Measurements from ENCODE around the gene OAT. TPM values are rescaled to one million over a fixed set of nuclear protein-coding genes. Genes with fewer than 3 reads are reported as not detected.
A peak's percentile ranks its signal among the peaks of the same experiment; 100 is the strongest.

OAT gene
- total RNA-seq, 1 donor from 2014 or later: 56.7 TPM

DNA sequence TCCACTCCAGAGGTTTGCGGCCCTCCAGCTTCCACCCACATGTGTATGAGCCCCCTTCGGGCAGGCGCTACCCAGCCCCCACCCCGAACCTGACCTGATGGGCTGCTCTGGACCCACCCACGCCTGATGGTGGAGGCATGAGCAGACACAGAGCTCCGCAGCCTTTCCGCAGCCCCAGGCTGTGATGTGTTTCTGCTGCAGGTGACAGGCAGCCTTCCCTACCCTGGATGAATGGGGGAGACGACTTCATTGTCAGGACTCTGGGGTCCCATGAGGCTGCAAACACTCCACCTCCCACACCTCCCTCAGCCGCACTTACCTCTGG is 61.2 kb downstream of the OAT start:
- Histone ChIP-seq H4K20me1 (ENCODE audit: low read depth) (no peaks in the 10 kb centered on the region), H3K27me3 (no peaks in the 10 kb centered on the region), H3K9ac (no peak overlapping the region), H3K4me3 (no peak overlapping the region), H2AFZ (replicated peaks) (no peak overlapping the region), H3K9me3 (ENCODE audit: low read depth) (no peaks in the 10 kb centered on the region), H3K4me2 (no peak overlapping the region), H3F3A (ENCODE audit: low read depth) (peaks cover 12% of the 10 kb centered on the region), H3K36me3 (no peaks in the 10 kb centered on the region), H3K79me2 (ENCODE audit: low read depth) (no peaks in the 10 kb centered on the region), H3K4me1 (peaks cover 20% of the 10 kb centered on the region), H3K27ac (no peak overlapping the region)
- Mint-ChIP-seq H3K36me3 (no peaks in the 10 kb centered on the region), H3K9me3 (peaks cover 2% of the 10 kb centered on the region), H3K4me3 (no peak overlapping the region), H3K27ac (peak overlapping the region; percentile 29), H3K27me3 (ENCODE audit: insufficient read depth, low read depth) (peaks cover 3% of the 10 kb centered on the region), H3K4me1 (peaks cover 24% of the 10 kb centered on the region)
- no peak for DNase-seq (ENCODE audit: low spot score)
- TF ChIP-seq EZH2 (IDR thresholded peaks at IDR 0.05) (no peak), EZH2phosphoT487 (IDR thresholded peaks at IDR 0.05) (no peak)
- TF ChIP-seq, protein P1, sequence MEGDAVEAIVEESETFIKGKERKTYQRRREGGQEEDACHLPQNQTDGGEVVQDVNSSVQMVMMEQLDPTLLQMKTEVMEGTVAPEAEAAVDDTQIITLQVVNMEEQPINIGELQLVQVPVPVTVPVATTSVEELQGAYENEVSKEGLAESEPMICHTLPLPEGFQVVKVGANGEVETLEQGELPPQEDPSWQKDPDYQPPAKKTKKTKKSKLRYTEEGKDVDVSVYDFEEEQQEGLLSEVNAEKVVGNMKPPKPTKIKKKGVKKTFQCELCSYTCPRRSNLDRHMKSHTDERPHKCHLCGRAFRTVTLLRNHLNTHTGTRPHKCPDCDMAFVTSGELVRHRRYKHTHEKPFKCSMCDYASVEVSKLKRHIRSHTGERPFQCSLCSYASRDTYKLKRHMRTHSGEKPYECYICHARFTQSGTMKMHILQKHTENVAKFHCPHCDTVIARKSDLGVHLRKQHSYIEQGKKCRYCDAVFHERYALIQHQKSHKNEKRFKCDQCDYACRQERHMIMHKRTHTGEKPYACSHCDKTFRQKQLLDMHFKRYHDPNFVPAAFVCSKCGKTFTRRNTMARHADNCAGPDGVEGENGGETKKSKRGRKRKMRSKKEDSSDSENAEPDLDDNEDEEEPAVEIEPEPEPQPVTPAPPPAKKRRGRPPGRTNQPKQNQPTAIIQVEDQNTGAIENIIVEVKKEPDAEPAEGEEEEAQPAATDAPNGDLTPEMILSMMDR (IDR thresholded peaks at IDR 0.05): no peak

DNA sequence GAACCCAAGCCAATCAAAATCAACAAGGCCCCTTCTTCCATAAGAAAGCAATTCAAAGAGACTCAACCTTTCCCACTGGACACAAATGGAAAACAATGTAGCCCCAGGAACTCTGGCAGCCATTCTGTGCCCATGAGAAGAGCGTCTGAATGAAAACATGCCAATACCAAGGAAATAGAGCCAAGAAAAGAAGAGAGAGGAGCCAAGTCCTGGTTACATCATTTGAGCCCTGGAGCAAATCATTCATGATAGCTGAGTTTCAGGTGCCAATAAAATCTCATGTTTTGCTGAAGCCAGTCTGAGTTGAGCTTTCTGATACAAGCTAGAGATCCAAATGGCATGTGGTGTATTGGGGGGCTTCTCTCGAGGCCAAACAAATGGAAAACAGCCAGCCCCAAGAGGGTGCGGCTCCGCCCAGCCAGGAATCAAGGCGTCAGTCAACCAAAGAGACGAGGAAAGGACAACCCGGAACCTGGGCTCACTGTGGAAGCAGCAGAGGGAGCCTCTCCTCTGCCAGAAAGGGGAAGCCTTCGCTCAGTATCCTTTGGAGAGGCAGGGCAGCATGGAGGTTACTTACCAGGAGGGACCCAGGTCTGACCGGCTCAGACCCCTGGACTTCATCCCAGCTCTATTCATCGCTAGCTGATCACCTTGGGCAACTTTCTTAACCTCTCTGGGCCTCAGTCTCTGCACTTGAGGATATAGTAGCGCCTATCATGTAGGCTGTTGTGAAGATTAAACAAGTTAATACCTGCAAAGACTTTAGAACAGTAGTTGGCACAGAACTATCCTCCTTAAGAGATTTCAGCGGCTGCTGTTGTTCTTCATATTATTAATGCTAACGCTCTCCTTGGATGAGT is 61.8 kb downstream of the OAT start:
- peak overlapping the region; percentile 29 for H3K27ac Mint-ChIP-seq
- no peaks in the 10 kb centered on the region for H3K9me3 ChIP-seq (ENCODE audit: low read depth)
- H3K9me3 Mint-ChIP-seq: peaks cover 2% of the 10 kb centered on the region
- H3K4me2 ChIP-seq: no peak overlapping the region
- no peak for DNase-seq (ENCODE audit: low spot score)
- H2AFZ ChIP-seq (replicated peaks): peak overlapping the region; percentile 2
- TF ChIP-seq, protein P1 (IDR thresholded peaks at IDR 0.05): no peak
- TF ChIP-seq EZH2 (IDR thresholded peaks at IDR 0.05) (no peak), EZH2phosphoT487 (IDR thresholded peaks at IDR 0.05) (no peak)
- H3K27me3 ChIP-seq: no peaks in the 10 kb centered on the region
- H3K9ac ChIP-seq: no peak overlapping the region
- peaks cover 3% of the 10 kb centered on the region for H3K27me3 Mint-ChIP-seq (ENCODE audit: insufficient read depth, low read depth)
- H3K4me3 Mint-ChIP-seq: no peak overlapping the region
- no peak overlapping the region for H3K4me3 ChIP-seq
- no peak overlapping the region for H3K27ac ChIP-seq
- H3K36me3 Mint-ChIP-seq: no peaks in the 10 kb centered on the region
- no peaks in the 10 kb centered on the region for H4K20me1 ChIP-seq (ENCODE audit: low read depth)
- no peaks in the 10 kb centered on the region for H3K79me2 ChIP-seq (ENCODE audit: low read depth)
- H3K4me1 Mint-ChIP-seq: peaks cover 26% of the 10 kb centered on the region
- peaks cover 20% of the 10 kb centered on the region for H3K4me1 ChIP-seq
- H3K36me3 ChIP-seq: no peaks in the 10 kb centered on the region
- peaks cover 12% of the 10 kb centered on the region for H3F3A ChIP-seq (ENCODE audit: low read depth)

DNA sequence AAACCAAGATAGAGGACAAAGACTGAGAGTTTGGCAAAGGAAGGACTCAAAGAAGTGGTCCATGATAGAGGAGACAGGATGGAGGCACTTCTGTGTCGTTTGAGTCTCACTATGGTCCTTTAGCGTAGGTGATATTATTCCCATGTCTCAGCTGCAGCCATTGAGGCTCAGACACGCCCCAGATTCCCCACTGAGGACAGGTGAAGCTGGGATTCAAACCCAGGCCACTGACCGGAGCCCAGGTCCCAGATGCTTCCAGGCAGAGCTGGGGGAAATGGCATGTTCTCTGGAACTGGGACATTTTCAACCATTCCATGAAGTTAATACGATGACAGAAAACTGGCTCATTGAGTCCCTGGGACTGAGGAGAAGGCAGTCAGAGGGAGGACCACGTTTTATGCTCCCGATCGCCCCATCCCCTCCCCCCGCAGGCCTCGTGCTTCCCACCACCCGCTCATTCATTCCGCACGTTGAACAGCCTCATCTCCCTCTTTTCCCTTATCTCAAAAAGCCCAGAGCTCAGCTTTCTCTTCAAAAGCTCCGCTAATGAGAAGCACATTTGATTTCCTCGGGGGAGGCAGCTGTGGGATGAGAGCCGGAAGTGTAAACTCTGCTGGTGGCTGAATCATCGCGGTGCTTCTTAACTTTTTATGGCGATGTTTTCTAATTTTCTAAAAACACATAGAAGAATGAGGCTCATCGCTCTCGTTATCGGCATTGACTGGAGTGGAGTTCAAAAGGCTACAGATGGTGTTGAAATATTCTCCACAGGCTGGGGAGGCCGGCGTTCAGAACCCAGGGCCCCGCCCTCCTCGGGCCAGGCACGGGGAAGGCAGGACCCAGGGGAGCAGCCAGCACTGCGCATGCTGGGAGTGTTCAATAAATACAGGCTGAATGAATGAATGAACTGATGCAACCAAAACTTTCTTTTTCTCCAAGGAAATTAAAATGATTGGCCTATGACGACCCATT is 64.0 kb downstream of the OAT start:
- Mint-ChIP-seq H3K36me3 (no peaks in the 10 kb centered on the region), H3K9me3 (no peaks in the 10 kb centered on the region), H3K4me3 (peak overlapping the region; percentile 65), H3K27me3 (ENCODE audit: insufficient read depth, low read depth) (peaks cover 3% of the 10 kb centered on the region), H3K4me1 (peaks cover 29% of the 10 kb centered on the region), H3K27ac (peak overlapping the region; percentile 51)
- Histone ChIP-seq H3F3A (ENCODE audit: low read depth) (peaks cover 12% of the 10 kb centered on the region), H3K27me3 (no peaks in the 10 kb centered on the region), H3K9ac (no peak overlapping the region), H2AFZ (replicated peaks) (peak overlapping the region; percentile 62), H4K20me1 (ENCODE audit: low read depth) (no peaks in the 10 kb centered on the region), H3K9me3 (ENCODE audit: low read depth) (no peaks in the 10 kb centered on the region), H3K4me2 (peak overlapping the region; percentile 45), H3K4me3 (no peak overlapping the region), H3K79me2 (ENCODE audit: low read depth) (no peaks in the 10 kb centered on the region), H3K4me1 (peaks cover 20% of the 10 kb centered on the region), H3K36me3 (no peaks in the 10 kb centered on the region), H3K27ac (no peak overlapping the region)
- peak; percentile 36 for DNase-seq (ENCODE audit: low spot score)
- TF ChIP-seq EZH2phosphoT487 (IDR thresholded peaks at IDR 0.05) (no peak), EZH2 (IDR thresholded peaks at IDR 0.05) (no peak)
- TF ChIP-seq, protein P1 (IDR thresholded peaks at IDR 0.05): no peak
